OCI-LY3 (cell line): ENCODE measurements around the gene NT5E.

Experiments used
- H2AFZ ChIP-seq: fragments of 200-600, 300-600 bp; shearing (Covaris generic); 2 replicates; pipeline ENCODE4 v1.6.0; 2014; ENCODE audit warnings: antibody characterized with exemption, low read depth, low read length
- H3K27ac ChIP-seq: fragments of 200-600, 300-600 bp; sonication (generic); 2 replicates; pipeline ENCODE4 v1.5.1; 2014; ENCODE audit warnings: mild to moderate bottlenecking, low read length, moderate library complexity, mixed read lengths
- H3K27me3 ChIP-seq: fragments of 200-600, 300-600 bp; sonication (generic); 2 replicates; pipeline ENCODE4 v1.6.1; 2014; ENCODE audit warnings: low read depth, low read length, mixed read lengths
- H3K36me3 ChIP-seq: fragments of 200-600, 300-600 bp; sonication (generic); replicated peaks from 2 replicates; pipeline ENCODE3; 2014; ENCODE audit warnings: low read depth, low read length, mixed read lengths
- H3K4me1 ChIP-seq: fragments of 300-600, 200-600 bp; sonication (generic); 2 replicates; pipeline ENCODE4 v1.6.1; 2014; ENCODE audit warnings: low read length, mixed read lengths
- H3K4me2 ChIP-seq: fragments of 200-600, 300-600 bp; sonication (generic); 2 replicates; pipeline ENCODE4 v1.6.1; 2014; ENCODE audit warnings: low read length, mixed read lengths
- H3K4me3 ChIP-seq: fragments of 300-600, 200-600 bp; sonication (generic); 2 replicates; pipeline ENCODE4 v1.5.1; 2014; ENCODE audit warnings: antibody characterized with exemption, mild to moderate bottlenecking, low read length, moderate library complexity
- H3K79me2 ChIP-seq: fragments of 300-600, 200-600 bp; shearing (Covaris generic); 2 replicates; pipeline ENCODE4 v1.6.1; 2014; ENCODE audit warnings: mild to moderate bottlenecking, low read length, mixed read lengths
- H3K9ac ChIP-seq: fragments of 300-600, 200-600 bp; shearing (Covaris generic); 2 replicates; pipeline ENCODE4 v1.6.0; 2014; ENCODE audit warnings: mild to moderate bottlenecking, low read length, moderate library complexity
- H3K9me3 ChIP-seq: fragments of 200-600, 300-600 bp; shearing (Covaris generic); 2 replicates; pipeline ENCODE4 v1.6.1; 2014; ENCODE audit warnings: low read length, mixed read lengths; ENCODE audit not compliant: insufficient read depth
- H4K20me1 ChIP-seq: fragments of 200-600, 300-600 bp; sonication (generic); 2 replicates; pipeline ENCODE4 v1.6.1; 2016; ENCODE audit warnings: low read length, mixed read lengths; ENCODE audit not compliant: insufficient read depth
- EZH2phosphoT487 ChIP-seq: fragments of 200-600 bp; shearing (Covaris generic); IDR thresholded peaks from 2 replicates; pipeline ENCODE4 v1.6.1; 2018; ENCODE audit warnings: antibody characterized with exemption, mixed run types, low read depth
- TF ChIP-seq, protein P1 (sequence below): fragments of 200-600, 300-600 bp; sonication (generic); IDR thresholded peaks from 2 replicates; pipeline ENCODE4 v1.5.1; 2014; ENCODE audit warnings: antibody characterized with exemption, low read length, low read depth

The NT5E gene

DNA sequence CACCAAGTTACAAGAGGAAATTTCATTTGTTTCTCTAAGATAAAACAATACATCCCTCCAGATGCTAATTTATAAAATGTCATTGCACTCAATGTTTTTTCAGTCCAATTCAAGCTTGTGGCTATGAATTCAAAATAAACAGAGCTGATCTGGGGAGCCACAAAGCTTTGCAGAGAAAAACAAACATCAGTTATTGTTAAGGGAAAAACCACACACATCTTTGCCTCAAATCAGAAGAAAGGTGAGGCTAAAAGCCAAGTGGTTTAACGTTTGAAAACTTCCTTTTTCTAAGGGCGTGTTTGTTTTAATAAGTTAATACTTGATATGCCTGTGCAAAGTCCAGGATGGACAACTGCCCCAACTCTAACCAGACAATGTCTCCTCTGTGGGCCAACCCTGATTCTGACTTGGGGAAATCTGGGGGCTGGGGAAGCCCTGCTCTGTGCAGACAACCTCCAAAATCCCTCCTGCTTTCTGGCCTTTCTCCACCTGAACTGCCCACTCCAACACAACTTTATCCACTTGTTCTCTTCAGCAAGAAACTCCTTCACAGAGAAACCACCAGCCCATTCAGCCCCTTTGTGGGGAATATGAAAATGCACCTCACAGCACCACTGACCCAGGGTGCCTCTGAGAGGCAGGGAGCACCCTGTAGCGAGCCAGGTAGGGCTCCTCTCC, 44.6 kb upstream of the NT5E start:
- no peaks in the 10 kb centered on the region for H3K27me3 ChIP-seq
- no peaks in the 10 kb centered on the region for H3K9me3 ChIP-seq
- no peaks in the 10 kb centered on the region for H3K79me2 ChIP-seq
- H3K4me3 ChIP-seq: no peak overlapping the region
- TF ChIP-seq, protein P1, sequence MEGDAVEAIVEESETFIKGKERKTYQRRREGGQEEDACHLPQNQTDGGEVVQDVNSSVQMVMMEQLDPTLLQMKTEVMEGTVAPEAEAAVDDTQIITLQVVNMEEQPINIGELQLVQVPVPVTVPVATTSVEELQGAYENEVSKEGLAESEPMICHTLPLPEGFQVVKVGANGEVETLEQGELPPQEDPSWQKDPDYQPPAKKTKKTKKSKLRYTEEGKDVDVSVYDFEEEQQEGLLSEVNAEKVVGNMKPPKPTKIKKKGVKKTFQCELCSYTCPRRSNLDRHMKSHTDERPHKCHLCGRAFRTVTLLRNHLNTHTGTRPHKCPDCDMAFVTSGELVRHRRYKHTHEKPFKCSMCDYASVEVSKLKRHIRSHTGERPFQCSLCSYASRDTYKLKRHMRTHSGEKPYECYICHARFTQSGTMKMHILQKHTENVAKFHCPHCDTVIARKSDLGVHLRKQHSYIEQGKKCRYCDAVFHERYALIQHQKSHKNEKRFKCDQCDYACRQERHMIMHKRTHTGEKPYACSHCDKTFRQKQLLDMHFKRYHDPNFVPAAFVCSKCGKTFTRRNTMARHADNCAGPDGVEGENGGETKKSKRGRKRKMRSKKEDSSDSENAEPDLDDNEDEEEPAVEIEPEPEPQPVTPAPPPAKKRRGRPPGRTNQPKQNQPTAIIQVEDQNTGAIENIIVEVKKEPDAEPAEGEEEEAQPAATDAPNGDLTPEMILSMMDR: no peak
- no peak for TF ChIP-seq EZH2phosphoT487
- no peak overlapping the region for H2AFZ ChIP-seq
- no peak overlapping the region for H3K9ac ChIP-seq
- no peak overlapping the region for H3K4me2 ChIP-seq
- H3K27ac ChIP-seq: no peak overlapping the region
- no peaks in the 10 kb centered on the region for H3K4me1 ChIP-seq
- H3K36me3 ChIP-seq: no peaks in the 10 kb centered on the region
- H4K20me1 ChIP-seq: no peaks in the 10 kb centered on the region

DNA sequence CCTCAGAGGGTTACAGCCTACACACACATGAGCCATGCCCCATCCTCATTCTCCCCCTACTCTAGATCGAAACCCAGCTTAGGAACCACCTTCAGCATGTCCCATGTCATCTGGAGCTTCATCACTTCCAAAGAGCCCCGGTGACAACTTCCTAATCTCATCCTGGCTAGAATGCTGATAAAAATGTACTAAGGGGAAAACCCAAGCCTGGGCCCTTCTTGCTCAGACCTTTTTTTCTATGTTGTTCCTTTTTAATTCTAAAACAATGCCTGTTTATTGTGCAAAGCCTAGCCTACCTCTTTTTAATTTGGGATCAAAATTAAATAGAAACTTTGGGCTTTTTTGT, 44.1 kb upstream of the NT5E start:
- no peak overlapping the region for H3K4me2 ChIP-seq
- H3K36me3 ChIP-seq: no peaks in the 10 kb centered on the region
- no peaks in the 10 kb centered on the region for H3K79me2 ChIP-seq
- no peaks in the 10 kb centered on the region for H3K4me1 ChIP-seq
- no peak overlapping the region for H3K9ac ChIP-seq
- no peaks in the 10 kb centered on the region for H4K20me1 ChIP-seq
- TF ChIP-seq EZH2phosphoT487: no peak
- TF ChIP-seq, protein P1: no peak
- no peak overlapping the region for H3K27ac ChIP-seq
- H3K9me3 ChIP-seq: no peaks in the 10 kb centered on the region
- no peak overlapping the region for H2AFZ ChIP-seq
- H3K27me3 ChIP-seq: no peaks in the 10 kb centered on the region
- H3K4me3 ChIP-seq: no peak overlapping the region

DNA sequence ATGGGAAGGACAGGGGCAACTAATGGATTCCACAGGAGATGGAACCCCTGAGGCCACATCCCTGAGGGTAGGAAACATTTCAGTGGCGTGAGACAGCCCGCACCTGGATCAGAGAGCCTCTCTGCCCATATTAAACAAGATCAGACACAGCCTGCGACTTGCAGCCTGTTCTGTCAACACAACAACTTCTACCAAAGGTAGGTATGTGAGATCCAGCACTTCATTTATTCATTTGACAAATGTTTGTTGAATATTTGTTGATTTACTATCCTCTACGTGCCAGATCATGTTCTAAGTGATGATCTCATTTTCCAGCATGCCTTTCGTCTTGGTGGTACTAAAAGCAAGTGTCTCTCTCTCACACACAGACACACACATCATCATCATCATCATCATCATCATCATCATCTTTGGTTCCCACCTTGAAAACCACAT, 43.2 kb upstream of the NT5E start:
- Histone ChIP-seq H3K4me2 (no peak overlapping the region), H3K4me3 (no peak overlapping the region), H4K20me1 (no peaks in the 10 kb centered on the region), H3K4me1 (no peaks in the 10 kb centered on the region), H2AFZ (no peak overlapping the region), H3K79me2 (no peaks in the 10 kb centered on the region), H3K36me3 (no peaks in the 10 kb centered on the region), H3K9me3 (no peaks in the 10 kb centered on the region), H3K27ac (no peak overlapping the region), H3K27me3 (no peaks in the 10 kb centered on the region), H3K9ac (no peak overlapping the region)
- TF ChIP-seq, protein P1: no peak
- no peak for TF ChIP-seq EZH2phosphoT487

DNA sequence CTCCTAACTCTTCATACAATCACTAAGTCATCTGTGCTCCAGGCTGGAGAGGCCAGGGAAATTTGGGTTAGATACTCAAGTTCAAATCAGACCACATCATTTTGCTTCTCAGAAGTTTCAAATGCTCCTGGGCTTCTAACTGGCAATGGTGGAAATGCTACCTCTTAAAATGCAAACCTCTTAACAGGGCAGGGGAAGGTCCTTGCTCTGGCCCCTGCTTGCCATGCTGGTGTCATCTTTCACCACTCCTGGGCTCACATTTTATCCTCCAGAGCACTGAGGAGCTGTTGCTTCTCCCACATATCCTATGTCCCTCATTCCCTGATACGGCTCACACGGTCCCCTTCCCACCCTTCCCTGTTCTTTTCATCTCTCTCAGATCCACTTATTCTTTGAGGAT, 41.8 kb upstream of the NT5E start:
- Histone ChIP-seq H4K20me1 (no peaks in the 10 kb centered on the region), H3K36me3 (no peaks in the 10 kb centered on the region), H3K27ac (no peak overlapping the region), H3K79me2 (no peaks in the 10 kb centered on the region), H2AFZ (no peak overlapping the region), H3K4me1 (no peaks in the 10 kb centered on the region), H3K9ac (no peak overlapping the region), H3K27me3 (no peaks in the 10 kb centered on the region), H3K9me3 (no peaks in the 10 kb centered on the region), H3K4me3 (no peak overlapping the region), H3K4me2 (no peak overlapping the region)
- no peak for TF ChIP-seq EZH2phosphoT487
- TF ChIP-seq, protein P1: no peak
